ENCODE data around the gene SENP7. TPM values are rescaled to one million over a fixed set of nuclear protein-coding genes. Genes with fewer than 3 reads are reported as not detected.
"Not testable (repeated sequence)": the region's sequence is repeated elsewhere in the genome, so short reads cannot be mapped to it uniquely, and the experiment has no call there.

SENP7 gene, protein sequence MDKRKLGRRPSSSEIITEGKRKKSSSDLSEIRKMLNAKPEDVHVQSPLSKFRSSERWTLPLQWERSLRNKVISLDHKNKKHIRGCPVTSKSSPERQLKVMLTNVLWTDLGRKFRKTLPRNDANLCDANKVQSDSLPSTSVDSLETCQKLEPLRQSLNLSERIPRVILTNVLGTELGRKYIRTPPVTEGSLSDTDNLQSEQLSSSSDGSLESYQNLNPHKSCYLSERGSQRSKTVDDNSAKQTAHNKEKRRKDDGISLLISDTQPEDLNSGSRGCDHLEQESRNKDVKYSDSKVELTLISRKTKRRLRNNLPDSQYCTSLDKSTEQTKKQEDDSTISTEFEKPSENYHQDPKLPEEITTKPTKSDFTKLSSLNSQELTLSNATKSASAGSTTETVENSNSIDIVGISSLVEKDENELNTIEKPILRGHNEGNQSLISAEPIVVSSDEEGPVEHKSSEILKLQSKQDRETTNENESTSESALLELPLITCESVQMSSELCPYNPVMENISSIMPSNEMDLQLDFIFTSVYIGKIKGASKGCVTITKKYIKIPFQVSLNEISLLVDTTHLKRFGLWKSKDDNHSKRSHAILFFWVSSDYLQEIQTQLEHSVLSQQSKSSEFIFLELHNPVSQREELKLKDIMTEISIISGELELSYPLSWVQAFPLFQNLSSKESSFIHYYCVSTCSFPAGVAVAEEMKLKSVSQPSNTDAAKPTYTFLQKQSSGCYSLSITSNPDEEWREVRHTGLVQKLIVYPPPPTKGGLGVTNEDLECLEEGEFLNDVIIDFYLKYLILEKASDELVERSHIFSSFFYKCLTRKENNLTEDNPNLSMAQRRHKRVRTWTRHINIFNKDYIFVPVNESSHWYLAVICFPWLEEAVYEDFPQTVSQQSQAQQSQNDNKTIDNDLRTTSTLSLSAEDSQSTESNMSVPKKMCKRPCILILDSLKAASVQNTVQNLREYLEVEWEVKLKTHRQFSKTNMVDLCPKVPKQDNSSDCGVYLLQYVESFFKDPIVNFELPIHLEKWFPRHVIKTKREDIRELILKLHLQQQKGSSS
- total RNA-seq, result 10 to 100 TPM; 13.5 to 44.6 (median 20.2) TPM

DNA sequence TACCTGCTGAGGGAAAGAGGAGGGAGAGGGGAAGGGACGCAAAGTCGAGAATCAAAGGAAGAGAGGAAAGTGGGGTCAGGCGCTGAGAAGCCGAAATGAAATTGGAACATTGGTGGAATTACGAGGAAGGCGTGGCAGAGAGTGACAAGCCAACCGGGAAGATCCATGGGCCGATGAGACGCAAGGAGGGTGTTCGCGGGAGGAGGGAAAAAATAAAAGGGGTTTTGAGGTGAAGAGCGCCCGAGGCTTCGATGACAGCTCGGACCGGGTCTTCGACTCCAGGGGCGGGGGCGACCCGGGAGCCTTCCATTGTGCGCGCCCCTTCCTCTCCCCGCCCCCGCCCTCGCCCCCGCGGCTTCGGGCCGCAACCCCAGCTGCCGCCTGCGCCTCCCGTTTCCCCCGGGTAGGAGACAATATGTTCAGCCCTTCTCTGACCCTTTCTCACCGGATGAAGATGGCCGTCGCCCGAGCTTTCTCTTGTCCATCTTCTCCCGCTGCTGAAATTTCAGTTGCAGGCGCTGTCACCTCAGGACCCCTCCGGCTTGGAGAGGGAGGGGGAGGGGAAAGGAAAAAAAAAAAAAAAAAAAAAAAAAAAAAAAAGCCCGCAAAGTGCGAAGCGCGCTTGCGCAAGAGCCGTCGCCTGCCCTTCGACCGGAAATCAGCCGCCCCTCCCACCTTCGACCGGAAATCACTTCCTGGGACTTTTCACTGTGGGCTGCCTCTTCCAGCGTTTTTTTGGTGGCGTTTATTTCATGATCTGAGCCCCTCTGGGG, at the start of gene SENP7:
Gene SENP7 (minus strand): TSS at position 567 of the 773 bp plus-strand sequence. CDS start 82 bp downstream, at position 485.
- DNase-seq, result peak; percentile 76 to 93 (median 86)
- TF ChIP-seq, protein P1, sequence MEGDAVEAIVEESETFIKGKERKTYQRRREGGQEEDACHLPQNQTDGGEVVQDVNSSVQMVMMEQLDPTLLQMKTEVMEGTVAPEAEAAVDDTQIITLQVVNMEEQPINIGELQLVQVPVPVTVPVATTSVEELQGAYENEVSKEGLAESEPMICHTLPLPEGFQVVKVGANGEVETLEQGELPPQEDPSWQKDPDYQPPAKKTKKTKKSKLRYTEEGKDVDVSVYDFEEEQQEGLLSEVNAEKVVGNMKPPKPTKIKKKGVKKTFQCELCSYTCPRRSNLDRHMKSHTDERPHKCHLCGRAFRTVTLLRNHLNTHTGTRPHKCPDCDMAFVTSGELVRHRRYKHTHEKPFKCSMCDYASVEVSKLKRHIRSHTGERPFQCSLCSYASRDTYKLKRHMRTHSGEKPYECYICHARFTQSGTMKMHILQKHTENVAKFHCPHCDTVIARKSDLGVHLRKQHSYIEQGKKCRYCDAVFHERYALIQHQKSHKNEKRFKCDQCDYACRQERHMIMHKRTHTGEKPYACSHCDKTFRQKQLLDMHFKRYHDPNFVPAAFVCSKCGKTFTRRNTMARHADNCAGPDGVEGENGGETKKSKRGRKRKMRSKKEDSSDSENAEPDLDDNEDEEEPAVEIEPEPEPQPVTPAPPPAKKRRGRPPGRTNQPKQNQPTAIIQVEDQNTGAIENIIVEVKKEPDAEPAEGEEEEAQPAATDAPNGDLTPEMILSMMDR (IDR thresholded peaks at IDR 0.05), result no peak
- TF ChIP-seq POLR2A (IDR thresholded peaks at IDR 0.05), result peak in 1 of 2 donors; percentile 25
- Histone ChIP-seq H3K27ac (peak within 1 kb of the TSS; percentile 81 to 96 (median 88)), H3K4me3 (peak within 1 kb of the TSS; percentile 56 to 84 (median 70)), H3K36me3 (no peaks in the 10 kb centered on the region), H3K9me3 (no peaks in the 10 kb centered on the region), H3K4me1 (peaks cover 0 to 11% (median 0%) of the 10 kb centered on the region in 4 donors), H3K27me3 (no peaks in the 10 kb centered on the region)

DNA sequence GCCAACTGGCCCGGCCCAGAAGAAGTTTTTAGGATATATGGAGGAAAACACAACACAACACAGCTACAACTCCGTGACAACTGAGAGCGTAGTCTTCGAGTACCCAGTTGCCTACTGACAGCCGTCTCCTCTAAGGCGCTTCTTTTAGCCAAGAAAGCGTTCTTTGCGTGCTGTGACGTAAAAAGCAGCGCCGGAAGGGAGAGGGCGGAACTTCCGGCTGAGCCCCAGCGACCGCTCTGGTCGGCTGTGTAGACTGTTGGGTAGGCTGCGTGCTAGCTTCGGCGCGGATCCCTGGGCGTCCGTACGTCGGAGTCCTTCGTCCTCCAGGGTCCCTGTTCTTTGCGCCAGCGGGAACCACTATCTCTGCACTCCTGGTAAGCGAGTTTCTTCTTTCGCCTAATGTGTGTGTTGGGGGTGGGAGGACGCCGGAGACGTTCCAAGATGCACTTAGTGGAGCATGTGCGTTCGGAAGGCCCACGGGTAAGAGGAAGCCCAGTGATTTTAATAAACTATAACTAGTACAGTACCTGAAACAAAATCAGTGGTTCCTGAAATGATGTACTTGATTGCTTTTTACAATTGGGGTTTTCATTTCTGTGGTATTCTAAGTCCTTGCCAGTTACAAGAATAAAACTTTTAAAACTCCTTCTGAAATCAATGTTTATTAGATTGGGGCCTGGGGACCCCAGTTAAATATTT, 48.8 kb upstream of the SENP7 start, which contains the start of gene TRMT10C:
Gene TRMT10C (plus strand): TSS at position 239 of the 699 bp plus-strand sequence. CDS start 2,914 bp downstream, outside the sequence.
- Histone ChIP-seq H3K27me3 (no peaks in the 10 kb centered on the region), H3K4me3 (peak within 1 kb of the TSS; percentile 57 to 83 (median 74)), H3K9me3 (no peaks in the 10 kb centered on the region), H3K4me1 (peaks cover 0 to 12% (median 5%) of the 10 kb centered on the region in 4 donors), H3K27ac (peak within 1 kb of the TSS; percentile 81 to 91 (median 87)), H3K36me3 (peaks cover 0 to 17% (median 0%) of the 10 kb centered on the region in 3 donors)
- DNase-seq, result peak; percentile 85 to 96 (median 92)
- TF ChIP-seq POLR2A (IDR thresholded peaks at IDR 0.05), result peak; percentile 59 to 86
- TF ChIP-seq, protein P1 (IDR thresholded peaks at IDR 0.05), result peak in 1 of 6 experiments; percentile 4

DNA sequence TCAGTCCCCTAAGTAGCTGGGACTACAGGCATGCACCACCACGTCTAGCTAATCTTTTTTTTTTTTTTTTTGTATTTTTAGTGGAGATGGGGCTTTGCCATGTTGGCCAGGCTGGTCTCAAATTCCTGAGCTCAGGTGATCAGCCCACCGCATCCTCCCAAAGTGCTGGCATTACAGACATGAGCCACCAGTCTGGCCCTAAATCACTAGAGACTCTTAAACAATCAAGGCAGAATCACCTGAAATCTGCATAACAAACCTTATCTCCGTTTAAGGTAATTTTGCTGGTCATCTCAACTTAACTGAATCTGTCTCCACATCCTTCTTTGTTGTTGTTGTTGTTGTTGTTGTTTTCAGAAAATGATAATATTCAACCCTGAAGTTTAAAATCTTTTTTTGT, 43.1 kb upstream of the SENP7 start:
- Histone ChIP-seq H3K36me3 (no peaks in the 10 kb centered on the region), H3K9me3 (no peaks in the 10 kb centered on the region), H3K27me3 (no peaks in the 10 kb centered on the region), H3K27ac (no peak overlapping the region), H3K4me1 (no peaks in the 10 kb centered on the region), H3K4me3 (no peak overlapping the region)
- no peak for TF ChIP-seq POLR2A (IDR thresholded peaks at IDR 0.05)
- TF ChIP-seq, protein P1 (IDR thresholded peaks at IDR 0.05), result no peak
- no peak for DNase-seq

DNA sequence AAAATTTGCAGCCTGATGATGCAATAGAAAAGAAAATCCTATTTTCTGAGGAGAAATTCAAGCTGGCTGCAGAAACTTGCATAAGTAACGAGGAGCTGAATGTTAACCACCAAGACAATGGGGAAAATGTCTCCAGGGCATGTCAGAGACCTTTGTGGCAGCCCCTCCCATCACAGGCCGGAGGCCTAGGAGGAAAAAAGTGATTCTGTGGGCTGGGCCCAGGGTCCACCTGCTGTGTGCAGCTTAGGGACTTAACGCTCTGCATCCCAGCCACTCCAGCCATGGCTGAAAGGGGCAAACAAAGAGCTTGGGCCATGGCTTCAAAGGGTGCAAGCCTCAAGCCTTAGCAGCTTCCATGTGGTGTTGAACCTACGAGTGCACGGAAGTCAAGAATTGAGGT, 40.4 kb upstream of the SENP7 start:
- H3K9me3 ChIP-seq, DNase-seq, H3K36me3 ChIP-seq, H3K27me3 ChIP-seq, H3K27ac ChIP-seq, H3K4me3 ChIP-seq, H3K4me1 ChIP-seq: not testable (repeated sequence)

DNA sequence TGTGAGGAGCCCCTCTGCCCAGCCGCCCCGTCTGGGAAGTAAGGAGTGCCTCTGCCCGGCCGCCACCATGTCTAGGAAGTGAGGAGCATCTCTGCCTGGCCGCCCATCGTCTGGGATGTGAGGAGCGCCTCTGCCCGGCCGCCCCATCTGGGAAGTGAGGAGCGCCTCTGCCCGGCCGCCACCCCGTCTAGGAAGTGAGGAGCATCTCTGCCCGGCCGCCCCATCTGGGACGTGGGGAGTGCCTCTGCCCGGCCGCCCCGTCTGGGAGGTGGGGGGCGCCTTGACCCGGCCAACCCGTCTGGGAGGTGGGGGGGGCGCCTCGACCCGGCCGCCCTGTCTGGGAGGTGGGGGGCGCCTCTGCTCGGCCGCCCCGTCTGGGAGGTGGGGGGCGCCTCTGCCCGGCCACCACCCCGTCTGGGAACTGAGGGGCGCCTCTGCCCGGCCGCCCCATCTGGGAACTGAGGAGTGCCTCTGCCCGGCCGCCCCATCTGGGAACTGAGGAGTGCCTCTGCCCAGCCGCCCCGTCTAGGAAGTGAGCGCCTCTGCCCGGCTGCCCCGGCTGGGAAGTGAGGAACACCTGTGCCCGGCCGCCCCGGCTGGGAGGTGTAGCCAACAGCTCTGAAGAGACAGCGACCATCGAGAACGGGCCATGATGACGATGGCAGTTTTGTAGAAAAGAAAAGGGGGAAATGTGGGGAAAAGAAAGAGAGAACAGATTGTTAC, 38.5 kb upstream of the SENP7 start:
- H3K4me1 ChIP-seq, H3K36me3 ChIP-seq, H3K4me3 ChIP-seq, H3K9me3 ChIP-seq, H3K27ac ChIP-seq, DNase-seq, H3K27me3 ChIP-seq: not testable (repeated sequence)

Measured in Peyer's patch (tissue), 4 donors.